ENCODE results near the gene EFCAB13.
"Not testable (repeated sequence)": the region's sequence is repeated elsewhere in the genome, so short reads cannot be mapped to it uniquely, and the experiment has no call there.

EFCAB13 gene

DNA sequence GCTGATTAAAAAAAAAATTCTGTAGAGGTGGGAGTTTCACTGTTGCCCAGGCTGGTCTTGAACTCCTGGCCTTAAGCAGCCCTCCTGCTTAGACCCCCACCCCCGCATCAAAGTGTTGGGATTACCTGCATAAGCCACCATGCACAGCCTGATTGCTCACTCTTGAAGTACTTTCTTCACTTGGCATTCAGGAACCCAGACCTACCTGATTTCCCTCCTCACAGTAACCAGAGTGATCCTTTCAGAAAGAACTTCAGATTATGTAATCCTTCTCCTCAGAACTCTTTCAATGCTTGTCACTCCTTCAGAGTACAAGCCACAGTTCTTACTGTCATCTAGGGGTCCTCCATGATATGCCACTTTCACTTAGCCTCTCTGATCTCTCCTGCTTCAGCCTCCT lies 1.4 kb downstream of the EFCAB13 start:
- DNase-seq (ENCODE audit: low read depth in 2 of 2): no peak

DNA sequence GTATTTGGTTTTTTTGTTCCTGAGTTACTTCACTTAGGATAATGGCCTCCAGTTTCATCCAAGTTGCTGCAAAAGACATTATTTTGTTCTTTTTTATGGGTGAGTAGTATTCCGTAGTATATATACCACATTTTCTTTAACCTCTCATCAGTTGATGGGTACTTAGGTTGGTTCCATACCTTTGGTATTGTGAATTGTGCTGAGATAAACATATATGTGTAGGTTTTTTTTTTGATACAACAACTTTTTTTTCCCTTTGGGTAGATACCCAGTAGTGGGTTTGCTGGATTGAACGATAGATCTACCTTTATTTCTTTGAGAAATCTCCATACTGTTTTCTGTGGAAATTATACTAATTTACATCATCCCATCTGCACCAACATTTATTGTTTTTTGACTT lies 6.8 kb downstream of the EFCAB13 start:
- no peak for DNase-seq (ENCODE audit: low read depth in 2 of 2)

DNA sequence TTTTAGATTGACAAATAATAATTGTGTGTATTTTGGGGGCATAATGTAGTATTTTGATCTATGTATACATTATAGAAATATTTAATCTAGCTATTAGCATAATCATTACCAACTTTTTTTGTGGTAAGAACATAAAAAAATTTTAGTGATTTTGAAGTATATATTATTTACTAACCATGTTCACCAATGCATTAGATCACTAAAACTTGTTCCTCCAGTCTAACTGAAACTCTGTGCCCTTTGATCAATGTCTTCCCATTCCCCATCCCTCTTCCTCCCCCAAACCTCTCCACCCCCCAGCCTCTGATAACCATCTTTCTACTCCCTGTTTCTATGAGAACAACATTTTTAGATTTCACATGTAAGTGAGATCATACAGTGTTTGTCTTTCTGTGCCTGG lies 8.5 kb downstream of the EFCAB13 start:
- DNase-seq (ENCODE audit: low read depth in 2 of 2): no peak

DNA sequence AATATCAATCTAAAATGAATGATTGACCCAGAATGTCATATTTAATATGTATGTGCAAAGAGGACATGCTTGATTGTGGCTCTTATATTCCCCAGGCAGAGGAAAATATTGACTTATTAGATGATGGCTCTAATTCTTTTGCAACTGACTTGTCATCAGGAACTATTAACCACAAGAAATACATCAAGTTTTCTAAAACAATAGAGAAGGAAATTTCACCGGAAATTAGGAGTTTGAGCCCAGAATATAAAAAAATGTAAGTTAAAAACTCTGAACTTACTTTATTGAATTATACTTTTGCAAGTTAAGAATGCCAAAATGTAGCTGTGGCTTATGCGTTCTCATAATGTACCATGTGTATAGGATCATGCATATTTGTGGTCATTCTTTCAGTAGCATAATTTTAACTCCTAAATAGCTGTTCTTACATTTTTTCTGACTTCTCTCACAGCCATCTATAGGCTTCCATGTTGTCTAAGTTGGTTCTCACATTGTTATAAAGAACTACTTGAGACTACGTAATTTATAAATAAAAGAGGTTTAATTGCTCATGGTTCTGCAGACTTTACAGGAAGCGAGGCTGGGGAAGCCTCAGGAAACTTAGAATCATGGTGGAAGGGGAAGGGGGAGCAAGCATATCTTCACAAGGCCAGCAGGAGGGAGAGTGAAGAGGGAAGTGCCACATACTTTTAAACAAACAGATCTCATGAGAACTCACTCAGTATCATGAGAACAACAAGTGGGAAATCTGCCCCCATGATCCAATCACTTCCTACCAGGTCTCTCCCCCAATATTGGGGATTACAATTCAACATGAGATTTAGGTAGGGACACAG lies 11.6 kb downstream of the EFCAB13 start:
- no peak for DNase-seq (ENCODE audit: low read depth in 2 of 2)

DNA sequence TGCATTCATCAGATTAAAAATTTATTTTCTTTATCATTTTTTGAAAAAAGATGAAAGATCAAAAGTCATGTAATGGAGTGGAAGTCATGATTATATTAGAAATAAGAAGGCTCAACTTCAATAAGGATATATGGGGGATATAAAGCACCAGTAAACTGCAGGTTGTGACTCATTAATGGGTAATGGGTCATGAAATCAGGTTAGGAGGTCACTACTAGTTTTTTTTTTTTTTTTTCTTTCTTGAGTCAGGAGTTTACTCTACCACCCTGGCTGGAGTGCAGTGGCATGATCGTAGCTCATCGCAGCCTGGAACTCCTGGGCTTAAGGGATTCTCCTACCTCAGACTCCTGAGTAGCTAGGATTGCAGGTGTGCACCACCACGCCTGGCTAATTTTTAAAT lies 14.3 kb downstream of the EFCAB13 start:
- no peak for DNase-seq (ENCODE audit: low read depth in 2 of 2)

DNA sequence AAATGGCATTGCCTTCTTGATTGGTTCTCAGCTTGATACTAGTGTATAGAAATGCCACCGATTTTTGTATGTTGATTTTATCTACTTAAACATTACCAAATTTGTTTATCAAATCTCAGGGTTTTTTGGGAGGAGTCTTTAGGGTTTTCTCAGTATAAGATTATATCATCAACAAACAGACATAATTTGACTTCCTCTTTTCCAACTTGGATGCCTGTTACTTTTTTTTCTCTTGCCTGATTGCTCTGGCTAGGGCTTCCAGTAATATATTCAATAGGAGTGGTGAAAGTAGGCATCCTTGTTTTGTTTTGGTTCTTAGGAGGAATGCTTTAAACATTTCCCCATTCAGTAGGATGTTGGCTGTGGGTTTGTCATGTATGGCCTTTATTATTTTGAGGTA lies 29.1 kb downstream of the EFCAB13 start:
- DNase-seq (ENCODE audit: low read depth in 2 of 2): no peak

DNA sequence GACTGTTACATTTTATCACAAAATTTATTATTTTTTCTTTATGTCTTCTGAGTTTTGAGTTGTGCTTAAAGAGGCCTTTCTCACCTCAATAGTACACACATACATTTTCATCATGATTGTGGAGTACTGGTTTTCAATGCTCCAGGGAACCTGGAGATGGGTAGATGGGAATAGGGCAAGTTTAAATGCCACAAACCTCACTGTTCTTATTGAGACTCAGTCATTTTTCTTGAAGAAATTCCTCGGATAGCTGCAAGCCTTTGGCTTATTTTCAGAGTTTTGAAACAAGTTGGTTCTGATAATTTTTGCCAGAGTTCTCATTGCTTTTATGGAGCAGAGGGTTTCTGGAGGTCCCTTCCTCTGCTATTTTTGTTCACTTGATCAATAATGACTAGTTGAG lies 34.9 kb downstream of the EFCAB13 start:
- no peak for DNase-seq (ENCODE audit: low read depth in 2 of 2)

DNA sequence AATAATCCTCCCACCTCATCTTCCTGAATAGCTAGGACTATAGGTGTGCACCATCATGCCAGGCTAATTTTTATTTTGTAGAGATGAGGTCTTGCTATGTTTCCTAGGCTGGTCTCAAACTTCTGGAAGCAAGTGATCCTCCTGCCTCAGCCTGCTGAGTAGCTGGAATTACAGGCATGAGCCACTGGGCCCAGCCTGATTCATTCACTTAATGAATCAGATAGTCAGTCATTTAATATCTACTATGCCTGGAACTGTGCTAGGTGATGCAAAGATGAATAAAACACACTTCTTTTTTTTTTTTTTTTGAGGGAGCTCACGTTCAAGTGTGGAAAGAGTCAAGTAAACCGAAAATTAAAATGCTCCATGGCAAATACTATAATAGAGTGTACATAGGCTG lies 39.4 kb downstream of the EFCAB13 start:
- no peak for DNase-seq (ENCODE audit: low read depth in 2 of 2)

DNA sequence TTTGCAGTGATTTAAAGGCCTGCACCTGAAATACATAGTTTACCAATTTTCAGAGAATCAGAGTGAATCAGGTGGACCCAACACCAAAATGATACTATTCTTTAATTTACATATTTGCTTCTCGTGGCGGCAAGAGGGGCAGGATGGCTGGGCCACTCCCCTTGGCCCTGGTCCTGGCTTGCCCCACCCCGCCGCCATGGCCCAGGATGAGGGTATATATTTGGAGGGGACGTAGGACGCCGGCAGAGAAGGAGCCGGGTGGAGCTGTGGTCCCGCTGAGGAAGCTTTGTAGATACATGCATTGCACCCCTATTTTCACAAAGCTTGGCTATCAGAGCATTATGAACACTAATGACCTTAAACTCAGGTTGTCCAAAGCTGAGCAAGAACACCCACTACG lies 43.5 kb downstream of the EFCAB13 start:
- no peak for DNase-seq (ENCODE audit: low read depth in 2 of 2)

DNA sequence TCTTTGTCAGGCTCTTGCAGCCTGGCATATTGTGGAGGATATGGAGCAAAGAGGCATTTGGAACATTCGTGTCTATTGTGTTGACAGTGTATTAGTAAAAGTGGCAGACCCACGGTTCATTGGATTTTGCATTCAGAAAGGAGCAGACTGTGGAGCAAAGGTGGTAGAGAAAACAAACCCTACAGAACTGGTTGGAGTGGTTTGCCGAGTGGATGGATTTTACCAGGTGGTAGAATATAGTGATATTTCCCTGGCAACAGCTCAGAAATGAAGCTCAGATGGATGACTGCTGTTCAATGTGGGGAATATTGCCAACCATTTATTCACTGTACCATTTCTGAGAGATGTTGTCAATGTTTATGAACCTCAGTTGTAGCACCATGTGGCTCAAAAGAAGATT lies 44.5 kb downstream of the EFCAB13 start:
- DNase-seq (ENCODE audit: low read depth in 2 of 2): no peak

DNA sequence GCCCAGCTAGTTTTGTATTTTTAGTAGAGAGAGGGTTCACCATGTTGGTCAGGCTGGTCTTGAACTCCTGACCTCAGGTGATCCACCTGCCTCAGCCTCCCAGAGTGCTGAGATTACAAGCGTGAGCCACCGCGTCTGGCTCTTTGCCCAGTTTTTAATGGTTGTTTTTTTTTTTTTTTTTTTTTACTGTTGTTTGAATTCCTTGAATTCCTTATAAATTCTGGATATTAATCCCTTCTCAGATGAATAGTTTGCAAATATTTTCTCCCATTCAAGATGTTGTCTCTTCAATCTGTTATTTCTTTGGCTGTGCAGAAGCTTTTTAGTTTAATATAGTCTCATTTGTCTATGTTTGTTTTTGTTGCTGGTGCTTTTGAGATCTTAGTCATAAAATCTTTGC lies 47.1 kb downstream of the EFCAB13 start:
- DNase-seq (ENCODE audit: low read depth in 2 of 2): not testable (repeated sequence)

DNA sequence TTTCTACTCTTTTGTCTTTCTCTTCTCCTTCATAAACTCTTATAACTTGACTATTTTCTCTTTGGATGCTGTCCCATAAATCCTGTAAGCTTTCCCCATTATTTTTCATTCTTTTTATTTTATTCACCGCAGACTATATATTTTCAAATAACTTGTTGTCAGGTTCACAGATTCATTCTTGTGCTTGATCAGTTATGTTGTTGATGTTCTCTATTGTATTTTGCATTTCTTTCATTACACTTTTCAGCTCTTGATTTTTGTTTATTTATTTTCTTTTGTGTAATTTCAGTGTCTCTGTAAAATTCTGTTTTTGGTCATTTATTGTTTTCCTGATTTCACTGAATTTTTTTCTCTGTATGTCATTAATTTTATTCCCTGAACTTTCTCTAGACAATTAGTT lies 49.2 kb downstream of the EFCAB13 start:
- DNase-seq (ENCODE audit: low read depth in 2 of 2): no peak

DNA sequence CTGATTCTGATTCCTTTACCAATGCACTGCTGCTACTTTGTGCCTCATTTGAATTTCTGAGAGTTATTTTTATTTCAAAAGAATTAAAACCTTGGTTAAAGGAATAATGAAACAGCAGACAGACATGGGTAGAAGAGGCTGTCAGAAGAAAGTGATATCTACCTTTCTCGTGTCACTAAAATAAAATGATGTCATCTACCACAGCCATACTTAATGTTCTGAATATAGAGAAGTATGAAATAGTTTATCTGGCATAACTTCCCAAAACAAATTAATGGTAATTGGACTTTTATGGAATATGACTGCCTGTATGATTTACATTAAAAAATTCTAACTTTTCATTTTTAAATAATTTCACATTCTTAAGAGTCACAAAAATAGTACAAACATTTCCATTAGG lies 52.5 kb downstream of the EFCAB13 start:
- DNase-seq (ENCODE audit: low read depth in 2 of 2): no peak

DNA sequence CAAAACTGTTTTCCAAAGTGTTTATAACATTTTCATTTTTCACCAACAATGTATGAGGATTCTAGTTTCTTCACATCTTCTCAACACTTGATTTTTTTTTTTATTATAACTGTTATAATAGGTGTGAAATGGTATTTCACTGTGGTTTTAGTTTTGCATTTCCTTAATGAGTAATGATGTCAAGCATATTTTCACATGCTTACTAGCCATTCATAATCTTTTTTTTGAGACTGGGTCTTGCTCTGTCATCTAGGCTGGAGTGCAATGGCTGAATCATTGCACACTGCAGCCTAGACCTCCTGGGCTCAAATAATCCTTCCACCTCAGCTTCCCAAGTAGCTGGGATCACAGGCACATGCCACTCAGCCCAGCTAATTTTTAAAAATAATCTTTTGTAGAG lies 65.1 kb downstream of the EFCAB13 start:
- DNase-seq (ENCODE audit: low read depth in 2 of 2): no peak

DNA sequence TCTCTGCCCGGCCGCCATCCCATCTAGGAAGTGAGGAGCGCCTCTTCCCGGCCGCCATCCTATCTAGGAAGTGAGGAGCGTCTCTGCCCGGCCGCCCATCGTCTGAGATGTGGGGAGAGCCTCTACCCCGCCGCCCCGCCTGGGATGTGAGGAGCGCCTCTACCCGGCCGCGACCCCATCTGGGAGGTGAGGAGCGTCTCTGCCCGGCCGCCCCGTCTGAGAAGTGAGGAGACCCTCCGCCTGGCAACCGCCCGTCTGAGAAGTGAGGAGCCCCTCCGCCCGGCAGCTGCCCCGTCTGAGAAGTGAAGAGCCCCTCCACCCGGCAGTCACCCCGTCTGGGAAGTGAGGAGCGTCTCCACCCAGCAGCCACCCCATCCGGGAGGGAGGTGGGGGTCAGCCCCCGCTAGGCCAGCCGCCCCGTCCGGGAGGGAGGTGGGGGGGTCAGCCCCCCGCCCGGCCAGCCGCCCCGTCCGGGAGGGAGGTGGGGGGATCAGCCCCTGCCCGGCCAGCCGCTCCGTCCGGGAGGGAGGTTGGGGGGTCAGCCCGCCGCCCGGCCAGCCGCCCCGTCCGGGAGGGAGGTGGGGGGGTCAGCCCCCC lies 73.9 kb downstream of the EFCAB13 start:
- DNase-seq (ENCODE audit: low read depth in 2 of 2): not testable (repeated sequence)

DNA sequence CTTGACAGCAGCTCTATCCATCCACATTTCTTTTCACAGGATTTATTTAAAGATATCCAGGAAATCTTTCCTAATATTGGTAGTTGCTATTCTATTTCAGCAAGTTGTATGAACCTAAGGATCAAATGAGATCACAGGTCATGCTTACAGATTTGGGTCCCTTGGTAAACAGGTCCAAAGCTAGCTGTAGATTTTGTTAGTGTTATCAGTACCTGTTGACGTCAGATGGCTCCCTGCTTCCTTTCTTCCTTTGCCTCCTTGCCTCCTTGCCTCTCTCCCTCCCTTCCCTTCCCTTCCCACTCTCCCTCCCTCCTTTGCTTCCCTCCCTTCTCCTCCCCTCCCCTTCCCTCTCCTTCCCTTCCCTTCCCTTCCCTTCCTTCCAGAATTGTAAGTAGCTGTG lies 76.6 kb downstream of the EFCAB13 start:
- DNase-seq (ENCODE audit: low read depth in 2 of 2): no peak

DNA sequence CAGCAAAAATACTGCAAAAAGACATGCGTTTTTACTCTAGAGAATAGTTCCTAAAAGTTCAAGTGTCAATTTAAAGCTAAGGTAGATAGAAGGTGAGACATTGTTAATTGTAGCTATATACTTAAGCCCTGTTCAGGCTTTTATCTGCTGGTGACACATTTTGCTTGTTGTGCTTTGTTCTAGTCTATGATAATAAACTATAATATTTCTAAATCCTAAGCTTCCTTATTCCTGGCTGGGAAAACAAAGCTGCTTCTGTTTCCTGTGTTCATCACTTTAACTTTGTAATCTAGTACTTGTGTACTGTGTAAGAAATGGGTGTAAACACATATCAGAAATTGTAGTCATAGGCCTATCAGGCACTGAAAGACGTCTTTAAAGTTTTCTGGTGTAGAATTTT lies 77.3 kb downstream of the EFCAB13 start:
- no peak for DNase-seq (ENCODE audit: low read depth in 2 of 2)

DNA sequence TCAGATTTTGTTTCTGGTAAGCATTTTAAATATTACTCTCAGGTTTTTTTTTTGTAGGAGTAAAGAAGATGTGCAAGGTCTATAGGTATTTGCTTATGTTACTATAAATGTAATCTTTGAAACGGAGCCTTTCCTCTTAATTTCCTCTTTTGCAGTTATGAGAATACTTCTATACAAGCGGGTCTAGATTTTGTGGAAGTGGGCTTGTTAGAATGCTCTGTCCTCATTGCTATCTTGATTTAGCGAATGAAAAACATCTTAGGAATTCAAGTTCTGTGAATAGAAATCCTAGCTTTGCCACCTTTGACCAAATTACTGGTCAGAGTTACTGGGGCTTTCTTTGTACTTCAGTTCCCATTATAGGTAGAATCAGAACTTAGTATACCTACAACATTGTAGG lies 80.3 kb downstream of the EFCAB13 start:
- DNase-seq (ENCODE audit: low read depth in 2 of 2): no peak

DNA sequence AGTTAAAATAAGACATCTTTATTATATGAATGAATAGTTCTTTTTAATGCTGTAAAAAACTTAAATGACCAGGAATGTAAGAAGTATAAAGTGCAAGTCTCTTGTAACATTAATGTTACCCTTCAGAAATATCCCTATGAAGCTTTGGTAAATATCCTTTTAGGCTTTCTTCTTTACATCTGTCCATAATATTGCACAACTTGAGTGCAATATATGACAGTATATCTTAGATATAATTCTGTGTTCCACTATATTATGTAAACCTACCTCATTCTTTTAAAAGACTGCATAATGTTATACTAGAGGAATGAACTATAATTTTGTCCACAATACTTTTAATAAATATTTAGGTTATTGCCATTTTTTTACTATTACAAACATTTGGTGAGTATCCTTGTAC lies 81.1 kb downstream of the EFCAB13 start:
- DNase-seq (ENCODE audit: low read depth in 2 of 2): no peak

DNA sequence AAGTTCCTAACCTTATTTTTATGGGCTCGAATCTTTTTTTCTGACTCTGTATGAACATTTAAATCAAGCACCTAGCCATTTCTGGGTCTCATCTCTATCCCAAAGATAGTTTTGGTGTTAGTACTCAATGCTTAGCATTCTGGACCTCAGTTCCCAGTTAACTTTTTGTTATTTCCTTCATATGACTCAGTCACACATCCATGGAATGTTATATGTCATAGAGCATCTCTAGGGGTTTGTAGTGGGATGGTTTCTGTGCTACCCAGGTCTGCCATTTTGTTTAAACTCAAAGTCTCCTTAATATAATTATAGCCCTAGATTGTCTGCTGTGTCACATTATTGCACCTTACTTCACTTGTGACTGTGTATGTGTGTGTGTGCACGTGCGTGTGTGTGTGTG lies 90.1 kb downstream of the EFCAB13 start:
- no peak for DNase-seq (ENCODE audit: low read depth in 2 of 2)

DNA sequence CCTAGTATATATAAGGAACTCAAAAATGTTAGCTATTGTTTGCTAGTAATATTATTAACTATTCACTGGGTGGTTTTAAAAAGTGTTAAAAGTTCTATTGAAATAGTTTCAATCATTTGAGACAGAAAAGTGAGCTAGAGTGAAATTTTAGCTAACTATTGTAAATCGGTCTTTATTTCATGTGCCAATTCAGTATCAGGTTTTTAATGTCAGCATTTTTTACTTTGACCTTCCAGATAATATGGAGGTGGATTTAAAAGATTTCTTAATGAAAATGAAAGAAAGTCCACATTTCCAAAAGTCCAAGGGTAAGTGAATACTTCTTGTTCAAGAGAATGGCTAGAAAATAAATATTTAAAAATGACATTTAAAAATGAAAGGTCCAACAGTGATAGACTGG lies 90.9 kb downstream of the EFCAB13 start:
- no peak for DNase-seq (ENCODE audit: low read depth in 2 of 2)

DNA sequence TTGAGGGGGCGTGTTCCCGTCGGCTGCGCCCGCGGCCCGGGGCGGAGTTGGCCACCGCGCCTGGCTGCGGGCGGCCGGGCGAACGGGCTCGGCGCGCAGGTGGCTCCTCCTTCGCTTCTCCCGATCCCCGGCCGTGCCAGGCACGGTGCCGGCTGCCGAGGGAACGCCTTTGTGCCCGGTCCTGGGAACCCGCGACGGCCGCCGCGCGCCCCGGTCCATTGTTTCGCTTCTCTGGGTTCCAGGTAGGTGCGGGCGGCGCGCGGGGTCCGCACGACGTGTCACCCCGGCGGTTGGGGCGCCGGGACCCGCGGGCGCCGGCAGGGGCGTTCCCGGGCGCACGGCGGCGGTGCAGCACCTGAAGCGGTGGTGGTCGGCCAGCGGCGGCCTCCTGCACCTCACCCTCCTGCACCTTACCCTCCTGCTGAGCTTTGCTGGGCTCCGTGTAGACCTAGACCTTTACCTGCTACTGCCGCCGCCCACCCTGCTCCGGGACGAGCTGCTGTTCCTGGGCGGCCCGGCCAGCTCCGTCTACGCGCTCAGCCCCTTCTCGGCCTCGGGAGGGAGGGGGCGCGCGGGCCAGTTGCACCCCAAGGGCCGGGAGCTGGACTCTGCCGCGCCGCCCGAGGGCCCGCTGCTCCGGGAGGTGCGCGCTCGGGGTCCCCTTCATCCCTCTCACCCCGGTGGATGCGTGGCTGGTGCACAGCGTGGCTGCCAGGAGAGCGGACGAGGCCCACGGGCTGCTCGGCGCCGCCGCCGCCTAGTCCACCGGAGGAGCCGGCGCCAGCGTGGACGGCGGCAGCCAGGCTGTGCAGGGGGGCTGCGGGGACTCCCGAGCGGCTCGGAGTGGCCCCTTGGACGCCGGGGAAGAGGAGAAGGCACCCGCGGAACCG lies 99.9 kb downstream of the EFCAB13 start:
- no peak for DNase-seq (ENCODE audit: low read depth in 2 of 2)

DNA sequence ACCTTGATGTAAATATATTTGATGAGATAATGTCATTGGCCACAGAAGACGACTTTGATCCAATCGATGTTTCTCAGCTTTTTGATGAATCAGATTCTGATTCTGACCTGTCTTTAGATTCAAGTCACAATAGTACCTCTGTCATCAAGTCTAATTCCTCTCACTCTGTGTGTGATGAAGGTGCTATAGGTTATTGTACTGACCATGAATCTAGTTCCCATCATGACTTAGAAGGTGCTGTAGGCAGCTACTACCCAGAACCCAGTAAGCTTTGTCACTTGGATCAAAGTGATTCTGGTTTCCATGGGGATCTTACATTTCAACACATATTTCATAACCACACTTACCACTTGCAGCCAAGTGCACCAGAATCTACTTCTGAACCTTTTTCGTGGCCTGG lies 101.5 kb downstream of the EFCAB13 start:
- not testable (repeated sequence) for DNase-seq (ENCODE audit: low read depth in 2 of 2)
